ENCODE data around the gene THBS2.
"Not testable (repeated sequence)": the region's sequence is repeated elsewhere in the genome, so short reads cannot be mapped to it uniquely, and the experiment has no call there.

The THBS2 gene

DNA sequence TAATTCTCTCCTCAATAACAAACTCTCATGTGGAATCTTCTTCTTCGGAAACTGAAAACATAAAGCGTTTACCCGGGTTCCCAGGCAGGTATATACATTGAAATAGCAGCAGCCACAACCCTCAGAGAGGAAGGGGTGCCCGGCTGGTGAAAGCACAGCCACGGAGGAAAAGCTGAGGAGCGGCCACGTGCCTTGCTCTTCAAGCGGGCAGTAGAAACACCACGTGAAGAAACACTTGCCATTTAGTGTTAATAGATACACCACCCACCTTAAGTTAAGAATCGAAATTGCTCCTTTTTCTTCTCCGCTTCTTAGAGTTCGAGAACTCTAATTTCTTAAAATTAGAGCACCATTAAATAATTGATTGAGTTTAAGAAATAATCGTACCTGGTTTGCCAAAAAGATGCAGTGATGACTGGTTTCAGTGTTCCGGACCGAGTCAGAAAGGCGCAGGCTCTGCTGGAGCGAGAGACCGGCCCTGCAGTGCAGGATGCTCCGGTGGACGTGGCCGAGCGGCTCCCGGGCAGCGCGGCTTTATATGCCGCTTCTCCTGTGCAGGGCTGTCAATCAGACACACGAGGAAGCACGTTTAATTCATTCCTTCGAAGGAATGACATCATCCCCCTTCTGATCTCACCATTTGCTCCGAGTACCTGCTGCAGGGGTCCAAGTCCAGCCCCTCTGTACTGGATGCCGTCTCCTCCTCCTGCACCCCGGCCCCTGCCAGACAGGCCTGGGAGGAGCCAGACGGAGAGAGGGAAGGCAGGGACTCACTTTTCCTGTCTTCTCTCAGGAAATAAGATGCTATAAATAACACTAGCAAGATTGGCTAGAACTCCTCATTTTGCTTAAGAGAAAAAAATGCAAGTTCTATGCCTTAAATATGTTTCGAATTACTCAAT, at the start of gene THBS2:
Gene THBS2, minus strand, starts transcription at position 510 of the 902 bp plus-strand sequence. CDS start 3,062 bp downstream, outside the sequence.
- Histone ChIP-seq H3K27me3 (ENCODE audit: low read depth, low read length) (peaks cover 10% of the 10 kb centered on the region), H3K27ac (ENCODE audit: low read length) (peak within 1 kb of the TSS; percentile 67)

DNA sequence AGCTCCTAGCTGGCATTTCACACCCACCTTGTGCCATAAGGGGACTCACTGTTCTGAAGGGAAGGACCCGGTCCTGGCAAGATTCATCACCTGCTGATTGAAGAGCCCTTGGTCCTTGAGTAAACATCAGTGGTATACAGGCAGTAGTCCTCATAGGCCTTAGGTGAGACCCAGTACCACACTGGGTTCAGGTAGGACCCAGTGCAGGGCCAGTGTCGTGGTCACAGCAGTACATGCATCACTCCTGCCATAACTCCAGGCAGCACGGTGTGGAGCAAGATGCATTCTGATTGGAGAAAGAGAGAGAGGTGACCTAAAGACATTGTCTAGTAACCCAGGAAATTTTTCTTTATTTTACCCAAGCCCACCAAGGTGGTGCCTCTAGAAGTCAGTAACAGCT, 49.1 kb upstream of the THBS2 start:
- no peaks in the 10 kb centered on the region for H3K27me3 ChIP-seq (ENCODE audit: low read depth, low read length)
- H3K4me3 ChIP-seq (ENCODE audit: low read depth in 1 of 2, low read length in 2 of 2) = no peak overlapping the region
- no peaks in the 10 kb centered on the region for H3K9me3 ChIP-seq (ENCODE audit: control insufficient read depth in 1 of 2, low read length in 2 of 2)
- no peaks in the 10 kb centered on the region for H3K4me1 ChIP-seq (ENCODE audit: control insufficient read depth in 1 of 2, insufficient read depth in 2 of 2, low read length in 2 of 2)
- no peak overlapping the region for H3K27ac ChIP-seq (ENCODE audit: low read length)
- H3K36me3 ChIP-seq (ENCODE audit: control insufficient read depth in 1 of 2, insufficient read depth in 2 of 2, low read length in 2 of 2) = no peaks in the 10 kb centered on the region

More for the DNA sequence above, at the start of gene THBS2:
- H3K4me1 ChIP-seq (ENCODE audit: control insufficient read depth in 1 of 2, insufficient read depth in 2 of 2, low read length in 2 of 2) = peaks cover 0 to 9% of the 10 kb centered on the region in 2 donors
- H3K36me3 ChIP-seq (ENCODE audit: control insufficient read depth in 1 of 2, insufficient read depth in 2 of 2, low read length in 2 of 2) = no peaks in the 10 kb centered on the region
- H3K4me3 ChIP-seq (ENCODE audit: low read depth in 1 of 2, low read length in 2 of 2) = peak within 1 kb of the TSS; percentile 53 to 63
- peaks cover 0 to 4% of the 10 kb centered on the region in 2 donors for H3K9me3 ChIP-seq (ENCODE audit: control insufficient read depth in 1 of 2, low read length in 2 of 2)

DNA sequence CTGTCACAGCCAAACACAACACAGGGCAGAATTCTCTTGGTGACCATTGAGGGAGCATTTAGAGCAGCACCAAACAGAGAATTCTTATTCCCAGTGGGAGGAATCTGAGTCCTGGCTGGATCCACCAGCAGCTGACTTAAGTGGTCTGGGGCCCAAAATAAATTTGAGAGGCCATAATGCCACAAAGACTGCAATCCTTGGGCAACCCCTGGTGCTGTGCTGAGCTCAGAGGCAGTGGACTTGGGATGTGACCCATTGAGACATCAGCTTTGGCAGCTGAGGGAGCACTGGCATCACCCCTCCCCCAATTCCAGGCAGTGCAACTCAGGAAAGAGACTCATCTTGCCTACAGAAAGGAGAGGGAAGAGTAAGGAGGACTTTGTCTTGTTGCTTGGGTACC, 48.6 kb upstream of the THBS2 start:
- H3K4me1 ChIP-seq (ENCODE audit: control insufficient read depth in 1 of 2, insufficient read depth in 2 of 2, low read length in 2 of 2) = no peaks in the 10 kb centered on the region
- H3K9me3 ChIP-seq (ENCODE audit: control insufficient read depth in 1 of 2, low read length in 2 of 2) = no peaks in the 10 kb centered on the region
- H3K36me3 ChIP-seq (ENCODE audit: control insufficient read depth in 1 of 2, insufficient read depth in 2 of 2, low read length in 2 of 2) = no peaks in the 10 kb centered on the region
- no peak overlapping the region for H3K27ac ChIP-seq (ENCODE audit: low read length)
- H3K4me3 ChIP-seq (ENCODE audit: low read depth in 1 of 2, low read length in 2 of 2) = no peak overlapping the region
- no peaks in the 10 kb centered on the region for H3K27me3 ChIP-seq (ENCODE audit: low read depth, low read length)

DNA sequence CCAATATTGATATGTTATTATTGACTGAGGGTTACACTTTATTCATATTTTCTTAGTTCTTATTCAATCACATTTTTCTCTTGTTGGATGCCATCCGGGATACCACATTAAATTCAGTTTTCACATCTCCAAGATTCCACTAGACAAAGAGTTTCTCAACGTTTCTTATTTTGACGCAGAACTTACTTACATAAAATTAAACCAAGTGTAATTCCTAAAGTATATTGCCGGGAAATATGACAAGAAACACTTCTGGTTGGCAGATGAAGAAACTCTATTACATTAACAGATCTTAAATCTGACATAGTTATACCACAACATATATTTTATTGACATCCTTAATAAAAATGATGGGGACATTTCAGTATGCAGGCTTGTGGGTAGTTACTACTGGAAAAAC, 47.3 kb upstream of the THBS2 start:
- no peaks in the 10 kb centered on the region for H3K9me3 ChIP-seq (ENCODE audit: control insufficient read depth in 1 of 2, low read length in 2 of 2)
- H3K27ac ChIP-seq (ENCODE audit: low read length) = no peak overlapping the region
- no peaks in the 10 kb centered on the region for H3K36me3 ChIP-seq (ENCODE audit: control insufficient read depth in 1 of 2, insufficient read depth in 2 of 2, low read length in 2 of 2)
- no peak overlapping the region for H3K4me3 ChIP-seq (ENCODE audit: low read depth in 1 of 2, low read length in 2 of 2)
- H3K27me3 ChIP-seq (ENCODE audit: low read depth, low read length) = no peaks in the 10 kb centered on the region
- H3K4me1 ChIP-seq (ENCODE audit: control insufficient read depth in 1 of 2, insufficient read depth in 2 of 2, low read length in 2 of 2) = no peaks in the 10 kb centered on the region

DNA sequence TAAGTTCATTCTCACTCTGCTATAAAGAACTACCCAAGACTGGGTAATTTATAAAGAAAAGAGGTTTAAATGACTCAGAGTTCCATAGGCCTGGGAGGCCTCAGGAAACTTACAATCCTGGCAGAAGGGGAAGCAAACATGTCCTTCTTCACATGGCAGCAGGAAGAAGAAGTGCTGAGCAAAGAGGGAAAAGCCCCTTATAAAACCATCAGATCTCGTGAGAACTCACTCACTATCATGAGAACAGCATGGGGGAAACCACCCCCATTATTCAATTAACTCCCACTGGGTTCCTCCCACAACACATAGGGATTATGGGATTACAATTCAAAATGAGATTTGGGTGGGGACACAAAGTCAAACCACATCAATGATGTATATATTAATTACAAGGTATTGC, 45.0 kb upstream of the THBS2 start:
- not testable (repeated sequence) for H3K4me3 ChIP-seq (ENCODE audit: low read depth in 1 of 2, low read length in 2 of 2); H3K27me3 ChIP-seq (ENCODE audit: low read depth, low read length); H3K27ac ChIP-seq (ENCODE audit: low read length); H3K36me3 ChIP-seq (ENCODE audit: control insufficient read depth in 1 of 2, insufficient read depth in 2 of 2, low read length in 2 of 2); H3K4me1 ChIP-seq (ENCODE audit: control insufficient read depth in 1 of 2, insufficient read depth in 2 of 2, low read length in 2 of 2); H3K9me3 ChIP-seq (ENCODE audit: control insufficient read depth in 1 of 2, low read length in 2 of 2)

DNA sequence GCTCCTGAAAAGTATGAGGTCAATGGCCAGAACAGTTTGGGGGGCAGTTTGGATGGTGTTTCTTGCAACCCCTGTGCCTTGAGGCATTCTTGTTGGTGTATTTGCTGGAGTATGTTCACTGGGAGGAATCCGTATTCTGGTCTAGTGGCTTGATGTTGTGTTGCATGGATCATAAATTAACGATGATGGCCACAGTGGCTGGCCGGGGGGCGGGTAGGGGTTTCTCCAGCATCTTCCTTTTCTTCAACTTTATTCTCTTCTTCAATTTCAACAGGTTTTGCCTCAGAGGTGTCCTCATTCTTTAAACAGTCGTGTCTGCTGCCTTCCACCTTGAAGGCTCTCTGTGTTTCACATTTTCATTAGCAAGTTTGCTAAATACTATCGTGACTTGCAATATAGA, 43.0 kb upstream of the THBS2 start:
- H3K27ac ChIP-seq (ENCODE audit: low read length) = no peak overlapping the region
- no peaks in the 10 kb centered on the region for H3K4me1 ChIP-seq (ENCODE audit: control insufficient read depth in 1 of 2, insufficient read depth in 2 of 2, low read length in 2 of 2)
- H3K4me3 ChIP-seq (ENCODE audit: low read depth in 1 of 2, low read length in 2 of 2) = no peak overlapping the region
- no peaks in the 10 kb centered on the region for H3K27me3 ChIP-seq (ENCODE audit: low read depth, low read length)
- no peaks in the 10 kb centered on the region for H3K9me3 ChIP-seq (ENCODE audit: control insufficient read depth in 1 of 2, low read length in 2 of 2)
- no peaks in the 10 kb centered on the region for H3K36me3 ChIP-seq (ENCODE audit: control insufficient read depth in 1 of 2, insufficient read depth in 2 of 2, low read length in 2 of 2)

DNA sequence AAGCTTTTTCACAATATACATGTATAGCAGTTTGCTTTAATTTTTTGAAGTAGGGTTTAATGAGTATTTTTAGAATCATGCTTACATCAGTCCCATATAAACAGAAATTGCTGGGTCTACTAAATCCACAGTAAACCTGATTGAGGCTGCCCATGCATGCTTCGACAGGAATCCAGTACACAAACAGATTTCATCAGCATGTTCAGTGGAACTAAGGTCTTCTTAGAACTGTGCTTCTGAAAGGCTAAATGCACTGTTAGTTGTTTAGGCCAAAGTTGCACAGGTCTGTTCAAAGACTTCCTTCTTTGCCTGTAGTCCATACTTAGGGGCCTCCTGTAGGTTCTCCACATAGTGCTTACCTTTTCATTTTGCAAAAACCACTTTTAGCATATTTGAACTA, 42.5 kb upstream of the THBS2 start:
- Histone ChIP-seq H3K36me3 (ENCODE audit: control insufficient read depth in 1 of 2, insufficient read depth in 2 of 2, low read length in 2 of 2) (no peaks in the 10 kb centered on the region), H3K4me3 (ENCODE audit: low read depth in 1 of 2, low read length in 2 of 2) (no peak overlapping the region), H3K27ac (ENCODE audit: low read length) (no peak overlapping the region), H3K4me1 (ENCODE audit: control insufficient read depth in 1 of 2, insufficient read depth in 2 of 2, low read length in 2 of 2) (no peaks in the 10 kb centered on the region), H3K9me3 (ENCODE audit: control insufficient read depth in 1 of 2, low read length in 2 of 2) (no peaks in the 10 kb centered on the region), H3K27me3 (ENCODE audit: low read depth, low read length) (no peaks in the 10 kb centered on the region)

DNA sequence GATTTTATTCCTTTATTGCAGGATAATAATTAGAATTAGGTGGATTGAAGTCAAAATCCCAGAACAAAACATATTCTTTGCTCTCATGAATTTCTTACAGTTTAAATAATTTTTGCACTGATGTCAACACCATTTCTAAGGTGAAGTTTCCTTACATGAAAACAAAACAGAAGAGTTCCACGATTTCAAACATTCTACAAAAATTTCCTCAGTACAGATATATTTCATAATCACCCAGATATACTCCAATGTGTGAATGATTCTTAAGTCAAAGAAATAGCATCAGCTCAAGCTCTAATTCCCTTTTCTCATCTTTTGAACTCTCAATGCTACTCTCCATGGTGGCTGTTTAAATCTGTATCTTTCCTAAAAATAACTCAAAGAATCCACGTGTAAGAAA, 39.5 kb upstream of the THBS2 start:
- no peak overlapping the region for H3K27ac ChIP-seq (ENCODE audit: low read length)
- no peaks in the 10 kb centered on the region for H3K36me3 ChIP-seq (ENCODE audit: control insufficient read depth in 1 of 2, insufficient read depth in 2 of 2, low read length in 2 of 2)
- no peaks in the 10 kb centered on the region for H3K9me3 ChIP-seq (ENCODE audit: control insufficient read depth in 1 of 2, low read length in 2 of 2)
- no peak overlapping the region for H3K4me3 ChIP-seq (ENCODE audit: low read depth in 1 of 2, low read length in 2 of 2)
- no peaks in the 10 kb centered on the region for H3K4me1 ChIP-seq (ENCODE audit: control insufficient read depth in 1 of 2, insufficient read depth in 2 of 2, low read length in 2 of 2)
- no peaks in the 10 kb centered on the region for H3K27me3 ChIP-seq (ENCODE audit: low read depth, low read length)

DNA sequence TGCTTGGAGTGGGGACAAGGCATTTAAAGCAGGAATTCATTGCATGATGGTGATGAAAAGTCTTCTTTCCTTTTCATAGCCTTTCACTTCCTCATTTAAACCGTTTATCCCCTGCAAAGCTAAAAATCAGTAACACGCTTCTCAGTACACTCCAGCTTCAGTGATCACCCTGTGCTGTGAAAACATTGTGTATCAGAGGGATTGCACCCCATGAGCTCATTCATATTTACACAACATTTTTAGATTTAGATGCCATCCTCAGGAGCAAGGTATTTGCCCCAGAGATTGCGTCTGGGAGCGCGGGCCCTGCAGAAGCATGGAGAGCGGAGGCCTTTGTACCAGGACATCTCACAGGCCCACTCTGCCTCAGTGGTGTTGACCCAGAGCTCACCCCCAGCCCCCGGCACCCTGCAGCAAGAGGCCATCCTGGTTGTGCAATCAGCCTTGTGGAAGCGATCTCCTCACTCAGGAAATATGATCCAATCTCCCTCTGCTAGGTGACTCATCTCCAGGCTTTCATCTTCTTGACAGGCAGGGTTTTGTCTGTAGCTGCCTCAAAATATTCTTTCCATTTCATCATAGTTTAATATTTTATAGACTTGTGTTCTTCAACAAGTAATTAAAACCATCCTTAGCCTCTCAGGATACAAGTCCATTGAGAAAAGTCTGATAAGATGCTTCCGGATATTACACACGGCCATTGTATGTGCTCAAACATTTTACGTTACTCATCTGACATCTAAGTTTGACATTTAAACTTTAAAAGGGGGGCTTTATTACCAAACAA, 38.9 kb upstream of the THBS2 start:
- Histone ChIP-seq H3K4me3 (ENCODE audit: low read depth in 1 of 2, low read length in 2 of 2) (no peak overlapping the region), H3K27ac (ENCODE audit: low read length) (no peak overlapping the region), H3K4me1 (ENCODE audit: control insufficient read depth in 1 of 2, insufficient read depth in 2 of 2, low read length in 2 of 2) (no peaks in the 10 kb centered on the region), H3K36me3 (ENCODE audit: control insufficient read depth in 1 of 2, insufficient read depth in 2 of 2, low read length in 2 of 2) (no peaks in the 10 kb centered on the region), H3K9me3 (ENCODE audit: control insufficient read depth in 1 of 2, low read length in 2 of 2) (no peaks in the 10 kb centered on the region), H3K27me3 (ENCODE audit: low read depth, low read length) (no peaks in the 10 kb centered on the region)

DNA sequence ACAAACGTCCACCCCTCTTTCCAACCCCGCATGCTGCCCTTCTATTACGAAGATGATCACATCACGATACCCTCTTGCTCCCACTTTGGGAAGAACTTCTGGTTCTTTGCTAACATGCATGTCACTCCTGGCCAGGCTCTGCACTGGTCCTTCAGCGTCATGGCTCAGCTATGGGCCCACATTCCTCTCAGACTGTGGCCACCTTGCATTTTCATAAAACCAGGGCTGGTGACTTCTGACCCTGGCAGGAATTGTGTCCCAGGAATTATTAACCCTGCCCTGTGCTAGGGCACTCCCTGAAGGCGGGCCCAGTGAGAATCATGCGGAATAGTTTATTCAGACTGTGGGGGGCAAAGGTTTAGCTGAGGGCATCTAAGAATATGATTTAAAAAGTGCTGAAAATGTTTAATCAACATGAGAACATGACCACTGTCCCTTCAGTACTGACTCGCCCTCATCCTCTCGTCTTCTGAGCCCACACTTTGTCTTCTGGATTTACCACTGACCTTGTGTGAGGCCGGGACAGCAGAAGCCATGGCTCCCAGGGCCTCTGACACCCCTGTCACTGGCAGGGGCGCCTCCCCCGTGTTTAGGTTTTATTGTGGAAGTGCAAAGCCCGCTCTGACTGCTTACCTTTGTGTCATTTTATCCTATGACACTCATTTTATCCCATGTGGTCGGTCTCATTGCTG, 38.1 kb upstream of the THBS2 start:
- Histone ChIP-seq H3K9me3 (ENCODE audit: control insufficient read depth in 1 of 2, low read length in 2 of 2) (no peaks in the 10 kb centered on the region), H3K4me3 (ENCODE audit: low read depth in 1 of 2, low read length in 2 of 2) (no peak overlapping the region), H3K27ac (ENCODE audit: low read length) (no peak overlapping the region), H3K4me1 (ENCODE audit: control insufficient read depth in 1 of 2, insufficient read depth in 2 of 2, low read length in 2 of 2) (no peaks in the 10 kb centered on the region), H3K27me3 (ENCODE audit: low read depth, low read length) (no peaks in the 10 kb centered on the region), H3K36me3 (ENCODE audit: control insufficient read depth in 1 of 2, insufficient read depth in 2 of 2, low read length in 2 of 2) (no peaks in the 10 kb centered on the region)

DNA sequence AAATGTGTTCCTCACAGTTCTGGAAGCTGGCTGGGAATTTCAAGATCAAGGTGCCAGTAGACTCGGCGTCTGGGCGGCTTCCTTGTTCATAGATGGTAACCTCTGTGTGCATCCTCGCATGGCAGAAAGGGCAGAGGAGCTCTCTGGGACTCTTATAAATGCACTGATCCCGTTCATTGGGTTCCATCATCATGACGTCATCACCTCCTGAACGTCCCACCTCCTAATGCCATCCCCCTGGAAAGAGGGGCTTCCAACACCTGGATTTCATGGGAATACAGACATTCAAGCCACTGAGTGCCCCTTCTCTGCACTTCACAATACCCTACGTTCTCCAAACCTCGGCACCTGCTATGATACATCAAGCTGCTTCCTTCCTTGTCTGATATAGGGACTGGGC, 37.5 kb upstream of the THBS2 start:
- Histone ChIP-seq H3K4me3 (ENCODE audit: low read depth in 1 of 2, low read length in 2 of 2) (no peak overlapping the region), H3K36me3 (ENCODE audit: control insufficient read depth in 1 of 2, insufficient read depth in 2 of 2, low read length in 2 of 2) (no peaks in the 10 kb centered on the region), H3K27ac (ENCODE audit: low read length) (no peak overlapping the region), H3K9me3 (ENCODE audit: control insufficient read depth in 1 of 2, low read length in 2 of 2) (no peaks in the 10 kb centered on the region), H3K4me1 (ENCODE audit: control insufficient read depth in 1 of 2, insufficient read depth in 2 of 2, low read length in 2 of 2) (no peaks in the 10 kb centered on the region), H3K27me3 (ENCODE audit: low read depth, low read length) (no peaks in the 10 kb centered on the region)

All from muscle layer of duodenum (tissue), 2 donors.